ENCODE data around the gene KCNQ5. TPM values are rescaled to one million over a fixed set of nuclear protein-coding genes. Genes with fewer than 3 reads are reported as not detected.

KCNQ5 gene
- total and polyA plus RNA-seq, 10 of the 15 experiments (the other 5 are each of a cell fraction or from before 2014, with no cell fraction given): 0.60 to 16.2 (median 3.2) TPM

GRCh38 chr6:73078333-73078862 lies 456.5 kb downstream of the KCNQ5 start:
- FAIRE-seq (no peak), DNase-seq (ENCODE audit: low read depth, low spot score) (no peak), ATAC-seq (no peak)
- Histone ChIP-seq H3K79me2 (ENCODE audit: control insufficient read depth, insufficient read depth, low read length) (no peaks in the 10 kb centered on the region), H3K4me3 (no peak overlapping the region), H4K20me1 (ENCODE audit: control insufficient read depth, insufficient read depth) (no peaks in the 10 kb centered on the region), H3K27me3 (replicated peaks in 1 of 2; ENCODE audit: control insufficient read depth in 2 of 2, insufficient read depth in 2 of 2, low read length in 1 of 2) (no peaks in the 10 kb centered on the region), H3K9me3 (replicated peaks; ENCODE audit: control insufficient read depth, insufficient read depth, low read length) (no peaks in the 10 kb centered on the region), H3K36me3 (ENCODE audit: control insufficient read depth in 2 of 2, insufficient read depth in 2 of 2, low read length in 1 of 2) (no peaks in the 10 kb centered on the region), H3K27ac (ENCODE audit: control insufficient read depth, insufficient read depth) (no peak overlapping the region), H3K9ac (ENCODE audit: control insufficient read depth, insufficient read depth, low read length) (no peak overlapping the region), H3K4me2 (ENCODE audit: control insufficient read depth, insufficient read depth) (no peak overlapping the region), H3K4me1 (ENCODE audit: control insufficient read depth, insufficient read depth, low read length) (peaks cover 3% of the 10 kb centered on the region; the same call in 1 of the 2 replicates), H2AFZ (ENCODE audit: control insufficient read depth, low read depth, low read length) (no peak overlapping the region)
- in situ Hi-C loops (cut with MboI) (no loop called here), intact Hi-C loops (cut with micrococcal nuclease; ENCODE audit: unreplicated experiment) (no loop called here)
- ChIA-PET RAD21 (ENCODE audit: unreplicated experiment) (interaction anchor here (2.8 to 4.8 kb wide), 3 partner anchors 388 to 459 kb away, joined by 9 to 22 read pairs (median 13); no protein-coding TSS in a partner anchor), POLR2A (no interaction called here), SMC1A (ENCODE audit: uncharacterized antibody, unreplicated experiment) (interaction anchor here (0.7 to 2.1 kb wide), 5 partner anchors 12 to 459 kb away, joined by 3 to 6 read pairs (median 3); no protein-coding TSS in a partner anchor), CTCF (interaction anchor here (1.3 kb wide), 1 partner anchor 48 kb away, joined by 4 read pairs; no protein-coding TSS in a partner anchor)
- 100% methylated on average over 1 of the region's 1 CpG for WGBS (ENCODE audit: insufficient coverage, insufficient replicate concordance, low lambda C conversion rate, missing lambda C conversion rate)
- TF ChIP-seq PAX8 (IDR thresholded peaks at IDR 0.05) (no peak), SREBF1 (IDR thresholded peaks at IDR 0.05; ENCODE audit: low read length) (no peak), NFYA (IDR thresholded peaks at IDR 0.05; ENCODE audit: borderline replicate concordance, low read depth, low read length) (no peak), NR2C1 (IDR thresholded peaks at IDR 0.05) (no peak), ESRRA (IDR thresholded peaks at IDR 0.05; ENCODE audit: low read length) (no peak), POLR2A (IDR thresholded peaks at IDR 0.05; ENCODE audit: low read depth, low read length) (no peak), JUND (IDR thresholded peaks at IDR 0.05; ENCODE audit: low read depth, low read length) (no peak), ETV6 (conservative IDR thresholded peaks at IDR 0.05 in 1 of 2, IDR thresholded peaks at IDR 0.05 in 1 of 2; ENCODE audit: borderline replicate concordance in 1 of 2, low read depth in 1 of 2) (no peak), SIN3A (IDR thresholded peaks at IDR 0.05; ENCODE audit: low read depth, low read length) (no peak), JUNB (IDR thresholded peaks at IDR 0.05) (no peak)
- TF ChIP-seq, protein P1, sequence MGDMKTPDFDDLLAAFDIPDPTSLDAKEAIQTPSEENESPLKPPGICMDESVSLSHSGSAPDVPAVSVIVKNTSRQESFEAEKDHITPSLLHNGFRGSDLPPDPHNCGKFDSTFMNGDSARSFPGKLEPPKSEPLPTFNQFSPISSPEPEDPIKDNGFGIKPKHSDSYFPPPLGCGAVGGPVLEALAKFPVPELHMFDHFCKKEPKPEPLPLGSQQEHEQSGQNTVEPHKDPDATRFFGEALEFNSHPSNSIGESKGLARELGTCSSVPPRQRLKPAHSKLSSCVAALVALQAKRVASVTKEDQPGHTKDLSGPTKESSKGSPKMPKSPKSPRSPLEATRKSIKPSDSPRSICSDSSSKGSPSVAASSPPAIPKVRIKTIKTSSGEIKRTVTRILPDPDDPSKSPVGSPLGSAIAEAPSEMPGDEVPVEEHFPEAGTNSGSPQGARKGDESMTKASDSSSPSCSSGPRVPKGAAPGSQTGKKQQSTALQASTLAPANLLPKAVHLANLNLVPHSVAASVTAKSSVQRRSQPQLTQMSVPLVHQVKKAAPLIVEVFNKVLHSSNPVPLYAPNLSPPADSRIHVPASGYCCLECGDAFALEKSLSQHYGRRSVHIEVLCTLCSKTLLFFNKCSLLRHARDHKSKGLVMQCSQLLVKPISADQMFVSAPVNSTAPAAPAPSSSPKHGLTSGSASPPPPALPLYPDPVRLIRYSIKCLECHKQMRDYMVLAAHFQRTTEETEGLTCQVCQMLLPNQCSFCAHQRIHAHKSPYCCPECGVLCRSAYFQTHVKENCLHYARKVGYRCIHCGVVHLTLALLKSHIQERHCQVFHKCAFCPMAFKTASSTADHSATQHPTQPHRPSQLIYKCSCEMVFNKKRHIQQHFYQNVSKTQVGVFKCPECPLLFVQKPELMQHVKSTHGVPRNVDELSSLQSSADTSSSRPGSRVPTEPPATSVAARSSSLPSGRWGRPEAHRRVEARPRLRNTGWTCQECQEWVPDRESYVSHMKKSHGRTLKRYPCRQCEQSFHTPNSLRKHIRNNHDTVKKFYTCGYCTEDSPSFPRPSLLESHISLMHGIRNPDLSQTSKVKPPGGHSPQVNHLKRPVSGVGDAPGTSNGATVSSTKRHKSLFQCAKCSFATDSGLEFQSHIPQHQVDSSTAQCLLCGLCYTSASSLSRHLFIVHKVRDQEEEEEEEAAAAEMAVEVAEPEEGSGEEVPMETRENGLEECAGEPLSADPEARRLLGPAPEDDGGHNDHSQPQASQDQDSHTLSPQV (IDR thresholded peaks at IDR 0.05): no peak
- TF ChIP-seq, protein P2, sequence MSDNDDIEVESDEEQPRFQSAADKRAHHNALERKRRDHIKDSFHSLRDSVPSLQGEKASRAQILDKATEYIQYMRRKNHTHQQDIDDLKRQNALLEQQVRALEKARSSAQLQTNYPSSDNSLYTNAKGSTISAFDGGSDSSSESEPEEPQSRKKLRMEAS (IDR thresholded peaks at IDR 0.05; ENCODE audit: low read depth, low read length): no peak
- BruUV-seq (replicated peaks): no TSS peak

All from GM12878 (cell line).